H9 (cell line): Measurements from ENCODE around the gene PKP3. TPM values are rescaled to one million over a fixed set of nuclear protein-coding genes. Genes with fewer than 3 reads are reported as not detected.

Source experiments
- DNase-seq: peaks from one replicate; pipeline ENCODE4 v3.0.0-alpha.2; 2017
- H2AFZ ChIP-seq: one replicate; pipeline ENCODE4 v1.6.1; 2013; ENCODE audit warnings: mild to moderate bottlenecking, low read length, control low read depth, moderate library complexity
- H2AK5ac ChIP-seq: 2 replicates; pipeline ENCODE4 v1.6.1; 2013; ENCODE audit warnings: low read length, control low read depth, mixed read lengths; ENCODE audit not compliant: insufficient read length
- H2BK120ac ChIP-seq: one replicate; pipeline ENCODE4 v1.6.1; 2013; ENCODE audit warnings: low read depth, mild to moderate bottlenecking, low read length, control low read depth, inconsistent platforms; ENCODE audit not compliant: poor library complexity, severe bottlenecking
- H2BK12ac ChIP-seq: 2 replicates; pipeline ENCODE4 v1.6.1; 2013; ENCODE audit warnings: low read length, control low read depth, mixed read lengths, low read depth; ENCODE audit not compliant: insufficient read length
- H2BK15ac ChIP-seq: 2 replicates; pipeline ENCODE4 v1.6.1; 2013; ENCODE audit warnings: low read depth, low read length, control low read depth
- H2BK20ac ChIP-seq: one replicate; pipeline ENCODE4 v1.6.1; 2013; ENCODE audit warnings: low read depth, mild to moderate bottlenecking, low read length, control low read depth, inconsistent platforms; ENCODE audit not compliant: poor library complexity, severe bottlenecking
- H2BK5ac ChIP-seq: 2 replicates; pipeline ENCODE4 v1.6.1; 2013; ENCODE audit warnings: low read length, control low read depth, mixed read lengths; ENCODE audit not compliant: insufficient read length
- H3K14ac ChIP-seq: 2 replicates; pipeline ENCODE4 v1.6.1; 2013; ENCODE audit warnings: low read length, control low read depth; ENCODE audit not compliant: insufficient read depth
- H3K18ac ChIP-seq: 2 replicates; pipeline ENCODE4 v1.6.1; 2013; ENCODE audit warnings: low read depth, mild to moderate bottlenecking, mixed read lengths, low read length, control low read depth; ENCODE audit not compliant: insufficient read length
- H3K23ac ChIP-seq: 2 replicates; pipeline ENCODE4 v1.6.1; 2013; ENCODE audit warnings: low read length, control low read depth, mixed read lengths, low read depth; ENCODE audit not compliant: insufficient read length
- H3K23me2 ChIP-seq: 2 replicates; pipeline ENCODE4 v1.6.1; 2013; ENCODE audit warnings: low read depth, mild to moderate bottlenecking, mixed read lengths, low read length, control low read depth; ENCODE audit not compliant: insufficient read length, poor library complexity, severe bottlenecking
- H3K27ac ChIP-seq: 2 replicates; pipeline ENCODE4 v1.5.1; 2013; ENCODE audit warnings: low read length, control low read depth, mixed read lengths, low read depth; ENCODE audit not compliant: insufficient read length
- H3K27me3 ChIP-seq: 2 replicates; pipeline ENCODE4 v1.6.1; 2013; ENCODE audit warnings: low read length, control low read depth, inconsistent platforms; ENCODE audit not compliant: insufficient read depth
- H3K4ac ChIP-seq: 2 replicates; pipeline ENCODE4 v1.6.1; 2013; ENCODE audit warnings: low read depth, mild to moderate bottlenecking, control low read depth, inconsistent platforms, low read length, moderate library complexity
- H3K4me1 ChIP-seq: 2 replicates; pipeline ENCODE4 v1.6.1; 2013; ENCODE audit warnings: low read length, control low read depth, inconsistent platforms; ENCODE audit not compliant: insufficient read depth
- H3K4me2 ChIP-seq: 2 replicates; pipeline ENCODE4 v1.6.1; 2013; ENCODE audit warnings: low read length, control low read depth, mixed read lengths; ENCODE audit not compliant: insufficient read length, insufficient read depth
- H3K56ac ChIP-seq: 2 replicates; pipeline ENCODE4 v1.6.1; 2013; ENCODE audit warnings: low read depth, mild to moderate bottlenecking, mixed read lengths, low read length, control low read depth; ENCODE audit not compliant: insufficient read length
- H3K79me1 ChIP-seq: 2 replicates; pipeline ENCODE4 v1.6.1; 2013; ENCODE audit warnings: low read depth, mild to moderate bottlenecking, moderate library complexity, low read length, control low read depth, inconsistent platforms; ENCODE audit not compliant: insufficient read depth, poor library complexity, severe bottlenecking
- H3K79me2 ChIP-seq: 2 replicates; pipeline ENCODE4 v1.6.1; 2013; ENCODE audit warnings: low read length, control low read depth, inconsistent platforms; ENCODE audit not compliant: insufficient read depth
- H3K9ac ChIP-seq: 2 replicates; pipeline ENCODE4 v1.6.1; 2013; ENCODE audit warnings: low read length, control low read depth, mixed read lengths; ENCODE audit not compliant: insufficient read length; ENCODE audit errors: extremely low read depth
- H3K9me3 ChIP-seq: one replicate; pipeline ENCODE4 v1.6.1; 2013; ENCODE audit warnings: low read depth, low read length, inconsistent platforms; ENCODE audit not compliant: control insufficient read depth
- H3T11ph ChIP-seq: one replicate; pipeline ENCODE4 v1.6.1; 2013; ENCODE audit warnings: mild to moderate bottlenecking, low read length, control low read depth, inconsistent platforms
- H4K20me1 ChIP-seq: one replicate; pipeline ENCODE4 v1.6.1; 2013; ENCODE audit not compliant: control insufficient read depth, insufficient read length, insufficient read depth
- H4K5ac ChIP-seq: 2 replicates; pipeline ENCODE4 v1.6.1; 2013; ENCODE audit warnings: low read depth, mild to moderate bottlenecking, mixed read lengths, low read length, control low read depth; ENCODE audit not compliant: insufficient read length
- H4K8ac ChIP-seq: replicated peaks from 2 replicates; pipeline ENCODE4 v1.6.1; 2013; ENCODE audit warnings: low read length, control low read depth, mixed read lengths, low read depth; ENCODE audit not compliant: insufficient read length
- H4K91ac ChIP-seq: 2 replicates; pipeline ENCODE4 v1.6.1; 2013; ENCODE audit warnings: low read depth, mild to moderate bottlenecking, moderate library complexity, mixed read lengths, low read length, control low read depth; ENCODE audit not compliant: insufficient read length
- H3K27ac Mint-ChIP-seq, 3 experiments: 2 replicates in 2 of 3; 3 replicates in 1 of 3; pipeline ENCODE4 v1.8.0; 2020 to 2021; ENCODE audit warnings: mixed read lengths in 3 of 3, mild to moderate bottlenecking in 1 of 3, moderate library complexity in 1 of 3
- H3K27me3 Mint-ChIP-seq: 2 replicates; pipeline ENCODE4 v1.8.0; 2021; ENCODE audit warnings: low read depth, mild to moderate bottlenecking, moderate library complexity, mixed read lengths
- H3K36me3 Mint-ChIP-seq, 3 experiments: 2 replicates in 2 of 3; 3 replicates in 1 of 3; pipeline ENCODE4 v1.8.0; 2020 to 2021; ENCODE audit warnings: low read depth in 3 of 3, mixed read lengths in 3 of 3; ENCODE audit not compliant: insufficient read depth in 1 of 3
- H3K4me1 Mint-ChIP-seq, 2 experiments: 2 replicates each; pipeline ENCODE4 v1.8.0; 2020; ENCODE audit warnings: mixed read lengths in 2 of 2
- H3K4me3 Mint-ChIP-seq, 2 experiments: 2 replicates in 1 of 2; 3 replicates in 1 of 2; pipeline ENCODE4 v1.8.0; 2020 to 2021; ENCODE audit warnings: mild to moderate bottlenecking in 2 of 2, mixed read lengths in 2 of 2, moderate library complexity in 1 of 2
- H3K9me3 Mint-ChIP-seq, 2 experiments: 2 replicates in 1 of 2; 3 replicates in 1 of 2; pipeline ENCODE4 v1.8.0; 2020; ENCODE audit warnings: mild to moderate bottlenecking in 2 of 2, mixed read lengths in 2 of 2, moderate library complexity in 1 of 2
- WGBS: extraction: QIAGEN DNeasy Blood & Tissue Kit; methylation state at CpG from one replicate; pipeline ENCODE4 v1.1.7; 2013; ENCODE audit warnings: missing lambda C conversion rate, low lambda C conversion rate, mixed read lengths; ENCODE audit not compliant: insufficient read length; ENCODE audit errors: extremely low coverage; 5-methylcytosine and 5-hydroxymethylcytosine counted together
- total RNA-seq: library from RNA; stranded (reverse); gene quantifications from 2 replicates; pipeline ENCODE4 v1.2.1, GENCODE V29; 2021
- TF ChIP-seq, protein P1 (sequence below): fragments of 200-600 bp; sonication (generic); conservative IDR thresholded peaks from 3 replicates; pipeline ENCODE4 v1.8.0; 2021; ENCODE audit warnings: antibody characterized with exemption, mild to moderate bottlenecking

PKP3 gene
- total RNA-seq, 1 experiment from 2014 or later = 41.7 TPM

DNA sequence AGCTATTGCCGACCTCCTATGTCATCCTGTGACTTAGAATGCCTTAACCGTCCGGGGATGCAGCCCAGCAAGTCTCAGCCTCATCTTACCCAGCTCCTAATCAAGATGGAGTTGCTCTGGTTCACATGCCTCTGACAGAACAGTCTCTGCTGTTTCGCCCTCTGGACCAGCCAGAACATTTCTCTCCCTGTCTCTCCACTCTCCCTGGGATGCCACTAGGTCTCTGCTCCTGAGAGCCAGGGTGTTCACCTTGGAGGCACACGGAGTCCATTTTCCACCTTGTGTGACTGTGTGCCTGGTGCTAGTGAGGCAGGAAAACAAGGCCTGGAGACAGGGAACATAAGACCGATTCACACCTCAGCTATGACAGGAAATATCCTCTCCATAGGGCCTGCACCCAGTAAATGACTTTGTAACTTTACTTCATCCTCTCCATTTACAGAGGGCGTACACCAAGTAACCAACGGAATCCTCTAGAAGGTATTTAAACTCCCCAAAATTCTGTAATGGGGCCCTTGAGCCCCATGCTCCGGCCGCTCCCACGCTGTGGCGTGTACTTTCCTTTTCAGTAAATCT is 41.5 kb upstream of the PKP3 start:
- Histone ChIP-seq H3T11ph (no peak overlapping the region), H2BK120ac (no peak overlapping the region), H4K20me1 (no peaks in the 10 kb centered on the region), H2BK15ac (no peak overlapping the region), H2BK20ac (no peak overlapping the region), H3K27ac (no peak overlapping the region), H2AK5ac (no peak overlapping the region), H4K5ac (no peak overlapping the region), H3K27me3 (no peaks in the 10 kb centered on the region), H4K8ac (no peak overlapping the region), H3K23me2 (no peaks in the 10 kb centered on the region), H3K4me1 (no peaks in the 10 kb centered on the region), H3K9ac (no peak overlapping the region), H3K4ac (no peak overlapping the region), H3K18ac (no peak overlapping the region), H3K79me1 (no peaks in the 10 kb centered on the region), H2BK5ac (no peak overlapping the region), H2BK12ac (no peak overlapping the region), H3K79me2 (no peaks in the 10 kb centered on the region), H4K91ac (no peak overlapping the region), H3K56ac (no peak overlapping the region), H3K4me2 (no peak overlapping the region), H2AFZ (no peak overlapping the region), H3K14ac (no peak overlapping the region), H3K23ac (no peak overlapping the region), H3K9me3 (no peaks in the 10 kb centered on the region)
- WGBS = no CpG with 5 or more reads among the region's 12 CpGs
- Mint-ChIP-seq H3K36me3 (peaks cover 0 to 7% (median 0%) of the 10 kb centered on the region in 3 experiments; a peak in 1 of 7 replicates), H3K9me3 (peaks cover 2 to 6% of the 10 kb centered on the region in 2 experiments; a peak in 3 of 5 replicates), H3K27me3 (peaks cover 13% of the 10 kb centered on the region), H3K4me1 (peaks cover 28 to 42% of the 10 kb centered on the region in 2 experiments), H3K27ac (no peak overlapping the region), H3K4me3 (no peak overlapping the region)
- no peak for DNase-seq
- TF ChIP-seq, protein P1, sequence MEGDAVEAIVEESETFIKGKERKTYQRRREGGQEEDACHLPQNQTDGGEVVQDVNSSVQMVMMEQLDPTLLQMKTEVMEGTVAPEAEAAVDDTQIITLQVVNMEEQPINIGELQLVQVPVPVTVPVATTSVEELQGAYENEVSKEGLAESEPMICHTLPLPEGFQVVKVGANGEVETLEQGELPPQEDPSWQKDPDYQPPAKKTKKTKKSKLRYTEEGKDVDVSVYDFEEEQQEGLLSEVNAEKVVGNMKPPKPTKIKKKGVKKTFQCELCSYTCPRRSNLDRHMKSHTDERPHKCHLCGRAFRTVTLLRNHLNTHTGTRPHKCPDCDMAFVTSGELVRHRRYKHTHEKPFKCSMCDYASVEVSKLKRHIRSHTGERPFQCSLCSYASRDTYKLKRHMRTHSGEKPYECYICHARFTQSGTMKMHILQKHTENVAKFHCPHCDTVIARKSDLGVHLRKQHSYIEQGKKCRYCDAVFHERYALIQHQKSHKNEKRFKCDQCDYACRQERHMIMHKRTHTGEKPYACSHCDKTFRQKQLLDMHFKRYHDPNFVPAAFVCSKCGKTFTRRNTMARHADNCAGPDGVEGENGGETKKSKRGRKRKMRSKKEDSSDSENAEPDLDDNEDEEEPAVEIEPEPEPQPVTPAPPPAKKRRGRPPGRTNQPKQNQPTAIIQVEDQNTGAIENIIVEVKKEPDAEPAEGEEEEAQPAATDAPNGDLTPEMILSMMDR = no peak
